HCT116 (cell line): ENCODE results near the gene HHIPL2. TPM values are rescaled to one million over a fixed set of nuclear protein-coding genes. Genes with fewer than 3 reads are reported as not detected.

Experiments used
- ATAC-seq: fragments of 200-7000 bp; cut with Tn5 transposase; 2 replicates; pipeline ENCODE4 v1.9.1; 2020; ENCODE audit warnings: mild to moderate bottlenecking, moderate library complexity
- BruUV-seq: library from RNA; stranded (reverse); fragments of 400-500 nt; replicated peaks from 2 replicates; lab custom pipeline; 2021; lab: Mats Ljungman, UMichigan
- CTCF ChIA-PET: fragments of 300-600 bp; sonication (Branson Sonifier 250); formaldehyde crosslinking; loops from one replicate; lab custom pipeline; 2021; ENCODE audit warnings: antibody characterized with exemption; lab: Charles Lee
- POLR2A ChIA-PET: fragments of 300-600, 350-600 bp; sonication (Branson Sonifier 250); formaldehyde crosslinking; loops from one replicate; lab custom pipeline; 2021; ENCODE audit warnings: antibody characterized with exemption; lab: Charles Lee
- RAD21 ChIA-PET, 2 experiments: fragments of 300-600 bp; sonication (Branson Sonifier 250); formaldehyde crosslinking; loops; one replicate each; lab custom pipeline; 2023; ENCODE audit warnings: low total read pairs in 2 of 2; ENCODE audit not compliant: uncharacterized antibody in 2 of 2, unreplicated experiment in 2 of 2, low non-redundant PET in 1 of 2; lab: Charles Lee
- DNase-seq: peaks from one replicate; pipeline ENCODE4 v3.0.0-alpha.2; 2010; ENCODE audit warnings: low read depth, low spot score
- H2AFZ ChIP-seq: fragments of 200-600 bp; shearing (Covaris generic), sonication (generic); 2 replicates; pipeline ENCODE4 v1.6.1; 2017; ENCODE audit warnings: low read depth, mixed run types, mixed read lengths, antibody characterized with exemption, low read length; ENCODE audit not compliant: poor library complexity, severe bottlenecking
- H3K27ac ChIP-seq: 2 replicates; pipeline ENCODE4 v1.5.1; 2012; ENCODE audit warnings: low read depth, low read length
- H3K27me3 ChIP-seq: fragments of 200-600 bp; sonication (generic); 2 replicates; pipeline ENCODE4 v1.6.1; 2016; ENCODE audit warnings: mixed run types, low read length, mixed read lengths; ENCODE audit not compliant: insufficient read depth
- H3K36me3 ChIP-seq, 2 experiments: fragments of 200-500 bp in 1 of 2; fragments of 200-600 bp in 1 of 2; sonication (Bioruptor generic) in 1 of 2; sonication (generic) in 1 of 2; 2 replicates each; pipeline versions ENCODE4 v1.5.1 to v1.6.1; 2014 to 2016; ENCODE audit warnings: low read length in 2 of 2, inconsistent platforms in 1 of 2, mixed read lengths in 1 of 2, mixed run types in 1 of 2; ENCODE audit not compliant: insufficient read depth in 2 of 2, control insufficient read depth in 1 of 2
- H3K4me1 ChIP-seq, 2 experiments: fragments of 200-600 bp in 1 of 2; sonication (generic) in 1 of 2; 2 replicates each; pipeline versions ENCODE4 v1.5.1 to v1.6.1; 2012 to 2017; ENCODE audit warnings: low read length in 2 of 2, inconsistent platforms in 1 of 2, mild to moderate bottlenecking in 1 of 2, mixed read lengths in 1 of 2, mixed run types in 1 of 2, moderate library complexity in 1 of 2; ENCODE audit not compliant: insufficient read depth in 2 of 2, control insufficient read depth in 1 of 2
- H3K4me2 ChIP-seq: fragments of 200-600 bp; sonication (generic); 2 replicates; pipeline ENCODE4 v1.6.1; 2017; ENCODE audit warnings: mixed run types, low read length, mixed read lengths
- H3K4me3 ChIP-seq, 2 experiments: fragments of 200-600 bp in 1 of 2; sonication (generic) in 1 of 2; replicated peaks in 1 of 2; 2 replicates each; pipeline ENCODE4 v1.5.1; 2011 to 2016; ENCODE audit warnings: low read length in 2 of 2, control low read depth in 1 of 2, low read depth in 1 of 2, mild to moderate bottlenecking in 1 of 2, mixed read lengths in 1 of 2, mixed run types in 1 of 2
- H3K79me2 ChIP-seq: fragments of 200-600 bp; sonication (generic); 2 replicates; pipeline ENCODE4 v1.6.1; 2017; ENCODE audit warnings: mild to moderate bottlenecking, mixed run types, low read length, moderate library complexity, mixed read lengths; ENCODE audit not compliant: insufficient read depth
- H3K9ac ChIP-seq: fragments of 200-600 bp; sonication (generic); 2 replicates; pipeline ENCODE4 v1.6.1; 2016; ENCODE audit warnings: low read length, mixed read lengths
- H3K9me2 ChIP-seq: fragments of 200-600 bp; sonication (generic), shearing (Covaris generic); 2 replicates; pipeline ENCODE4 v1.6.1; 2017; ENCODE audit warnings: mixed run types, mild to moderate bottlenecking, moderate library complexity; ENCODE audit not compliant: insufficient read depth
- H3K9me3 ChIP-seq, 2 experiments: fragments of 200-500 bp in 1 of 2; fragments of 200-600 bp in 1 of 2; sonication (Bioruptor generic) in 1 of 2; sonication (generic) in 1 of 2; 2 replicates each; pipeline ENCODE4 v1.6.1; 2014 to 2017; ENCODE audit warnings: low read length in 2 of 2, mixed read lengths in 2 of 2, inconsistent platforms in 1 of 2, low read depth in 1 of 2, mild to moderate bottlenecking in 1 of 2, mixed run types in 1 of 2, moderate library complexity in 1 of 2; ENCODE audit not compliant: control insufficient read depth in 1 of 2, insufficient read depth in 1 of 2
- H4K20me1 ChIP-seq: fragments of 200-600 bp; sonication (generic), shearing (Covaris generic); 2 replicates; pipeline ENCODE4 v1.6.1; 2017; ENCODE audit warnings: mixed run types, mild to moderate bottlenecking, moderate library complexity; ENCODE audit not compliant: insufficient read depth
- ATF3 ChIP-seq: IDR thresholded peaks from 2 replicates; pipeline ENCODE4 v1.6.1; 2012
- CTCF ChIP-seq, 3 experiments: fragments of 200-600 bp in 1 of 3; sonication (generic) in 1 of 3; IDR thresholded peaks in 2 of 3; conservative IDR thresholded peaks in 1 of 3; 2 replicates each; pipeline ENCODE4 v1.5.1; 2012 to 2017; ENCODE audit warnings: low read depth in 2 of 3, low read length in 2 of 3, antibody characterized with exemption in 1 of 3, borderline replicate concordance in 1 of 3, control low read depth in 1 of 3, mild to moderate bottlenecking in 1 of 3, mixed read lengths in 1 of 3, mixed run types in 1 of 3, moderate library complexity in 1 of 3; ENCODE audit not compliant: insufficient read depth in 1 of 3
- EGR1 ChIP-seq: IDR thresholded peaks from 2 replicates; pipeline ENCODE4 v1.6.1; 2012; ENCODE audit warnings: low read depth
- ELF1 ChIP-seq: IDR thresholded peaks from 2 replicates; pipeline ENCODE4 v1.6.1; 2012; ENCODE audit warnings: low read depth, borderline replicate concordance
- FOSL1 ChIP-seq: IDR thresholded peaks from 2 replicates; pipeline ENCODE4 v1.6.1; 2012; ENCODE audit warnings: low read depth
- POLR2A ChIP-seq: IDR thresholded peaks from 2 replicates; pipeline ENCODE4 v1.7.0; 2011; ENCODE audit warnings: borderline replicate concordance; ENCODE audit not compliant: insufficient read depth, insufficient read length; ENCODE audit errors: extremely low read depth
- REST ChIP-seq: IDR thresholded peaks from 2 replicates; pipeline ENCODE4 v1.6.1; 2012; ENCODE audit warnings: low read depth
- SP1 ChIP-seq: IDR thresholded peaks from 2 replicates; pipeline ENCODE4 v1.6.1; 2012; ENCODE audit warnings: low read depth
- TCF7L2 ChIP-seq: IDR thresholded peaks from 2 replicates; pipeline ENCODE4 v1.7.0; 2011; ENCODE audit warnings: borderline replicate concordance, inconsistent platforms; ENCODE audit not compliant: insufficient read depth, insufficient read length; ENCODE audit errors: extremely low read depth
- ZFX ChIP-seq: fragments of 450-650 bp; IDR thresholded peaks from 2 replicates; pipeline ENCODE4 v1.6.1; 2017
- ZNF274 ChIP-seq: fragments of 200-500 bp; sonication (Bioruptor generic); IDR thresholded peaks from 2 replicates; pipeline ENCODE4 v1.6.1; 2014; ENCODE audit warnings: mild to moderate bottlenecking, low read depth, low read length, inconsistent platforms
- intact Hi-C: fragments of 100-400 bp; cut with micrococcal nuclease; formaldehyde crosslinking; loops from 2 replicates; pipeline ENCODE4 v1.10.0; 2022
- total RNA-seq: library from RNA; stranded (reverse); gene quantifications from one replicate; pipeline ENCODE4 v1.2.1, GENCODE V29; 2021; ENCODE audit not compliant: unreplicated experiment

Gene HHIPL2
- total RNA-seq, 1 experiment from 2014 or later = 0.27 TPM

GRCh38 chr1:222529916-222530315 lies 18.0 kb downstream of the HHIPL2 start:
- Histone ChIP-seq H4K20me1 (no peaks in the 10 kb centered on the region), H3K9me2 (no peaks in the 10 kb centered on the region), H3K4me3 (no peak overlapping the region), H3K4me1 (no peaks in the 10 kb centered on the region), H3K9ac (no peak overlapping the region), H2AFZ (no peak overlapping the region), H3K27me3 (no peaks in the 10 kb centered on the region), H3K36me3 (no peaks in the 10 kb centered on the region), H3K4me2 (no peak overlapping the region), H3K9me3 (no peaks in the 10 kb centered on the region), H3K79me2 (no peaks in the 10 kb centered on the region), H3K27ac (no peak overlapping the region)
- BruUV-seq = no TSS peak
- DNase-seq = no peak
- no peak for ATAC-seq
- TF ChIP-seq EGR1 = no peak
- TF ChIP-seq TCF7L2 = no peak
- no peak for TF ChIP-seq CTCF (IDR thresholded peaks at IDR 0.05 in 2 of 3, conservative IDR thresholded peaks at IDR 0.05 in 1 of 3; ENCODE audit: borderline replicate concordance in 1 of 3, insufficient read depth in 1 of 3, low read depth in 2 of 3, low read length in 2 of 3)
- TF ChIP-seq ZNF274 = no peak
- ChIA-PET POLR2A (no interaction called here), RAD21 (interaction anchor here in 1 of 2 experiments (0.7 kb wide), 1 partner anchor 1293 kb away, joined by 3 read pairs; no protein-coding TSS in a partner anchor), CTCF (no interaction called here)
- intact Hi-C loops = no loop called here

GRCh38 chr1:222529181-222529580 lies 18.7 kb downstream of the HHIPL2 start:
- intact Hi-C loops = no loop called here
- Histone ChIP-seq H3K9me2 (no peaks in the 10 kb centered on the region), H3K27ac (no peak overlapping the region), H3K4me1 (no peaks in the 10 kb centered on the region), H3K9ac (no peak overlapping the region), H2AFZ (no peak overlapping the region), H3K27me3 (peaks cover 3% of the 10 kb centered on the region; the same call in 1 of the 2 replicates), H3K36me3 (no peaks in the 10 kb centered on the region), H3K4me3 (no peak overlapping the region), H3K4me2 (no peak overlapping the region), H3K9me3 (no peaks in the 10 kb centered on the region), H3K79me2 (no peaks in the 10 kb centered on the region), H4K20me1 (no peaks in the 10 kb centered on the region)
- ChIA-PET CTCF (no interaction called here), RAD21 (interaction anchor here in 1 of 2 experiments (0.7 kb wide), 1 partner anchor 1292 kb away, joined by 3 read pairs; no protein-coding TSS in a partner anchor), POLR2A (no interaction called here)
- BruUV-seq = no TSS peak
- ATAC-seq (no peak), DNase-seq (no peak)
- TF ChIP-seq REST (no peak), EGR1 (no peak), ZNF274 (no peak), ZFX (no peak), SP1 (no peak), FOSL1 (no peak), CTCF (IDR thresholded peaks at IDR 0.05 in 2 of 3, conservative IDR thresholded peaks at IDR 0.05 in 1 of 3; ENCODE audit: borderline replicate concordance in 1 of 3, insufficient read depth in 1 of 3, low read depth in 2 of 3, low read length in 2 of 3) (no peak), ELF1 (no peak), ATF3 (no peak), POLR2A (no peak)
